A204.1 (cell line): Measurements from ENCODE around the gene PCDHB11.
"Not testable (repeated sequence)": the region's sequence is repeated elsewhere in the genome, so short reads cannot be mapped to it uniquely, and the experiment has no call there.

ENCODE experiments used
- FAIRE-seq: peaks from 2 replicates; lab custom pipeline; 2012; peaks lifted over from hg19 to GRCh38; lab: Jason Lieb, UNC

The PCDHB11 gene

DNA sequence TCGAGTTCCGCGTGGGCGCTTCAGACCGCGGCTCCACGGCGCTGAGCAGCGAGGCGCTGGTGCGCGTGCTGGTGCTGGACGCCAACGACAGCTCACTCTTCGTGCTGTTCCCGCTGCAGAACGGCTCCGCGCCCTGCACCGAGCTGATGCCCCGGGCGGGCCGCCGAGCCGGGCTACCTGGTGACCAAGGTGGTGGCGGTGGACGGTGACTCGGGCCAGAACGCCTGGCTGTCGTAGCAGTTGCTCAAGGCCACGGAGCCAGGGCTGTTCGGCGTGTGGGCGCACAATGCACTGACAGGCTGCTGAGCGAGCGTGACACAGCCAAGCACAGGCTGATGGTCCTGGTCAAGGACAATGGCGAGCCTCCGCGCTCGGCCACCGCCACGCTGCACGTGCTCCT is 42.1 kb downstream of the PCDHB11 start:
- no peak for FAIRE-seq

DNA sequence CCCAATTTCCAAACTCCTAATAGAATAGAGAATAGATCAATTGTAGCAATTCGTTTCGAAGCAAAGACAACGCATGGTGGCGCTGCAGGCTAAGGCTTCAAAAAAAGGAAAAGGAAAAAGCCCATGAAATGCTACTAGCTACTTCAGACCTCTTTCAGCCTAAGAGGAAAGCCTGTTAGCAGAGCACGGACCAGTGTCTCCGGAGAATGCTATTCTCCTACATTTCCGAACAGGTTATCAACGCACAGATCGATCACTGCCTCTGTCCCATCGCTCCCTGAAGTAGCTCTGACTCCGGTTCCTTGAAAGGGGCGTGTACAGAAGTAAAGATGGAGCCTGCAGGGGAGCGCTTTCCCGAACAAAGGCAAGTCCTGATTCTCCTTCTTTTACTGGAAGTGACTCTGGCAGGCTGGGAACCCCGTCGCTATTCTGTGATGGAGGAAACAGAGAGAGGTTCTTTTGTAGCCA is 45.9 kb downstream of the PCDHB11 start, which contains the start of gene PCDHB15:
TSS of gene PCDHB15 (plus strand) at position 146 of the 468 bp plus-strand sequence. CDS start at position 330, 184 bp downstream.
- no peak for FAIRE-seq

DNA sequence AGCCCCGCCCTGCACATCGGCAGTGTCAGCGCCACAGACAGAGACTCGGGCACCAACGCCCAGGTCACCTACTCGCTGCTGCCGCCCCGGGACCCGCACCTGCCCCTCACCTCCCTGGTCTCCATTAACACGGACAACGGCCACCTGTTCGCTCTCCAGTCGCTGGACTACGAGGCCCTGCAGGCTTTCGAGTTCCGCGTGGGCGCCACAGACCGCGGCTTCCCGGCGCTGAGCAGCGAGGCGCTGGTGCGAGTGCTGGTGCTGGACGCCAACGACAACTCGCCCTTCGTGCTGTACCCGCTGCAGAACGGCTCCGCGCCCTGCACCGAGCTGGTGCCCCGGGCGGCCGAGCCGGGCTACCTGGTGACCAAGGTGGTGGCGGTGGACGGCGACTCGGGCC is 47.5 kb downstream of the PCDHB11 start:
- not testable (repeated sequence) for FAIRE-seq

DNA sequence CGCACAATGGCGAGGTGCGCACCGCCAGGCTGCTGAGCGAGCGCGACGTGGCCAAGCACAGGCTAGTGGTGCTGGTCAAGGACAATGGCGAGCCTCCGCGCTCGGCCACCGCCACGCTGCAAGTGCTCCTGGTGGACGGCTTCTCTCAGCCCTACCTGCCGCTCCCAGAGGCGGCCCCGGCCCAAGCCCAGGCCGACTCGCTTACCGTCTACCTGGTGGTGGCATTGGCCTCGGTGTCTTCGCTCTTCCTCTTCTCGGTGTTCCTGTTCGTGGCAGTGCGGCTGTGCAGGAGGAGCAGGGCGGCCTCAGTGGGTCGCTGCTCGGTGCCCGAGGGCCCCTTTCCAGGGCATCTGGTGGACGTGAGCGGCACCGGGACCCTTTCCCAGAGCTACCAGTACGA is 48.0 kb downstream of the PCDHB11 start:
- FAIRE-seq: not testable (repeated sequence)

DNA sequence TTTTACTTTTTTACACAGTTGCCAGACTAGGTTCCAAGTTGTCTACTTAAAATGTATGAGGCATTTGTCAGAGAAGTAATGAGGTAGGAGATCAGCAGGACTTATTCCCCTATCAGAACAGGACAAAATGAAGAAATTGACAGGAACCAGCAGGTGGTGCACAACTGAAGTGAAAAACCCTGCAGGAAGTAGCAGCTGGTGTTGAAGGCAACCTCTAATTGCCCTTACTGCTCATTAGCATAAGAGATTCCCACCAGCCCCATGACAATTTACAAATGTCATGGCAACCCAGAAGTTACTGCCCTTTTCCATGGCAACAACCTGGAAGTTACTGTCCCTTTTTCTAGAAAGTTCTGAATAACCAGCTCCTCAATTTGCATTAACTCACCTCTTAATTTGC is 51.1 kb downstream of the PCDHB11 start:
- no peak for FAIRE-seq
